Left lung (tissue), 10 donors: ENCODE measurements around the gene KCNE3. TPM values are rescaled to one million over a fixed set of nuclear protein-coding genes. Genes with fewer than 3 reads are reported as not detected.

ENCODE experiments used
- ATAC-seq: fragments of 200-7000 bp; cut with Tn5 transposase; one replicate; pipeline ENCODE4 v1.9.1; 2020; ENCODE audit warnings: moderate library complexity
- DNase-seq, 4 donors: peaks; one replicate each; pipeline ENCODE4 v3.0.0-alpha.2; 2013 to 2020
- H3K27ac ChIP-seq, 2 donors: fragments of 200-600 bp; sonication (generic) in 1 of 2; one replicate each; pipeline versions ENCODE4 v1.5.0 to v1.8.0; 2020 to 2021
- H3K27me3 ChIP-seq, 2 donors: fragments of 200-600 bp; sonication (generic) in 1 of 2; one replicate each; pipeline versions ENCODE4 v1.5.0 to v1.8.0; 2020 to 2021
- H3K36me3 ChIP-seq, 2 donors: fragments of 200-600 bp; sonication (generic) in 1 of 2; one replicate each; pipeline versions ENCODE4 v1.5.0 to v1.8.0; 2020 to 2021
- H3K4me1 ChIP-seq, 2 donors: fragments of 200-600 bp; one replicate each; pipeline ENCODE4 v1.8.0; 2021
- H3K4me3 ChIP-seq, 2 donors: fragments of 200-600 bp; sonication (generic) in 1 of 2; one replicate each; pipeline versions ENCODE4 v1.5.0 to v1.8.0; 2020 to 2021; ENCODE audit warnings: mild to moderate bottlenecking in 1 of 2
- H3K9me3 ChIP-seq, 2 donors: fragments of 200-600 bp; sonication (generic) in 1 of 2; one replicate each; pipeline versions ENCODE4 v1.5.0 to v1.8.0; 2020 to 2021
- CTCF ChIP-seq, 2 donors: fragments of 200-600 bp; sonication (generic) in 1 of 2; IDR thresholded peaks; one replicate each; pipeline versions ENCODE4 v1.5.0 to v1.8.0; 2021; ENCODE audit warnings: antibody characterized with exemption in 2 of 2
- intact Hi-C, 2 donors: fragments of 100-400 bp; cut with DNase I; formaldehyde crosslinking; loops; one replicate each; pipeline versions ENCODE4 v1.11.2 to v1.14.2; 2022
- polyA plus RNA-seq, 6 donors: library from polyadenylated mRNA; unstranded; fragments of 120-200 nt; gene quantifications; one replicate each; pipeline ENCODE4 v1.2.1, GENCODE V29; 2013; ENCODE audit not compliant: insufficient read length in 6 of 6
- total RNA-seq, 2 donors: library from RNA; stranded (reverse); fragmentation: NEBNext Ultra II Directional; extraction: Animal tissue kit (Norgen Biotek cat#: 25700); gene quantifications; one replicate each; pipeline ENCODE4 v1.2.1, GENCODE V29; 2021
- donor health status: DM: no; HTN: yes; CAD: no.
- donor health status: DM: no; HTN: no; CAD: no.

KCNE3 gene
- total and polyA plus RNA-seq, 8 donors: 9.7 to 26.6 (median 13.3) TPM

- intact Hi-C loops: no loop called here
- TF ChIP-seq CTCF (IDR thresholded peaks at IDR 0.05): no peak
- H3K9me3 ChIP-seq: no peaks in the 10 kb centered on the region
- DNase-seq (no peak), ATAC-seq (no peak)
- peak overlapping the region in 1 of 2 donors; percentile 99 for H3K27ac ChIP-seq
- H3K27me3 ChIP-seq: no peaks in the 10 kb centered on the region
- H3K4me3 ChIP-seq: no peak overlapping the region
- H3K4me1 ChIP-seq: peaks cover 6 to 19% of the 10 kb centered on the region in 2 donors
- no peaks in the 10 kb centered on the region for H3K36me3 ChIP-seq
These were observed 24.7 kb upstream of the KCNE3 start for GRCh38 chr11:74492084-74492483.

DNA sequence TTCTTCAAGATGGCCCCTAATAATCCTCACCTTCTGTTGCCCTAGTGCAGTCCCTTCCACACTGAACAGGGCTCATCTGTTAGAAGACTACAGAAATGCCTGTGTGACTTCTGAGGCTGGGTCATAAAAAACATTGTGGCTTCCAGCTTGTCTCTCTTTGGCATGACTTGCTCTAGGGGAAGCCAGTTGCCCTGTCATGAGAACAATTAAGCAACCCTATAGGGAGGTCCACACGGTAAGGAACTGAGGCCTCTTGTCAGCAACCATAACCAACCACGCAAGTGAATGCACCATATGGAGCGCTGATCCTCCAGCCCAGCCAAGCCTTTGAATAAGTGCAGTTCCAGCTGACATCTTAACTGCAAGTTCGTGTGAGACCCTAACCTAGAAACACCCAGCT lies 23.6 kb upstream of the KCNE3 start:
- no peak overlapping the region for H3K27ac ChIP-seq
- TF ChIP-seq CTCF (IDR thresholded peaks at IDR 0.05): no peak
- no peaks in the 10 kb centered on the region for H3K9me3 ChIP-seq
- intact Hi-C loops: no loop called here
- no peaks in the 10 kb centered on the region for H3K27me3 ChIP-seq
- DNase-seq: no peak
- ATAC-seq: no peak
- no peaks in the 10 kb centered on the region for H3K36me3 ChIP-seq
- no peak overlapping the region for H3K4me3 ChIP-seq
- peaks cover 6 to 19% of the 10 kb centered on the region in 2 donors for H3K4me1 ChIP-seq

DNA sequence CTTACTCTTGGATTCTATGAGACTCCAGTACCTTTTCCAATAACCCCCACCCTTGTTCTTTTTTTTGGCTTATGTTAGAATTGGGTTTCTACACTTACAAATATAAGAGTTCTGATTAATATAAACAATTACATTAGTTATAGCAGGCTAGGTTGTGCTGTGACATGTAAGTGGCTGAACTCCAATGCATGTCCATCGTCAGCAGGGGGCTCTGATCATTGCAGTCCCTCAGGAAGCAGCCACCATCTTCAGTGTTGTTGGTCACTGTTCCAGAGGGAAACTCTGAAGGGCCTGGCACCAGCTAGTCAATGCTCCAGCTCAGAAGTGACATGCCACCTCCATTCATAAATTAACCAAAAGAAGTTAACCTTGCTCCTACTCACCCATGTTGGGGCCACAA lies 20.5 kb upstream of the KCNE3 start:
- H3K36me3 ChIP-seq: no peaks in the 10 kb centered on the region
- no peak for TF ChIP-seq CTCF (IDR thresholded peaks at IDR 0.05)
- H3K9me3 ChIP-seq: no peaks in the 10 kb centered on the region
- peaks cover 0 to 9% of the 10 kb centered on the region in 2 donors for H3K4me1 ChIP-seq
- intact Hi-C loops: no loop called here
- no peak overlapping the region for H3K4me3 ChIP-seq
- no peaks in the 10 kb centered on the region for H3K27me3 ChIP-seq
- ATAC-seq (no peak), DNase-seq (no peak)
- no peak overlapping the region for H3K27ac ChIP-seq

DNA sequence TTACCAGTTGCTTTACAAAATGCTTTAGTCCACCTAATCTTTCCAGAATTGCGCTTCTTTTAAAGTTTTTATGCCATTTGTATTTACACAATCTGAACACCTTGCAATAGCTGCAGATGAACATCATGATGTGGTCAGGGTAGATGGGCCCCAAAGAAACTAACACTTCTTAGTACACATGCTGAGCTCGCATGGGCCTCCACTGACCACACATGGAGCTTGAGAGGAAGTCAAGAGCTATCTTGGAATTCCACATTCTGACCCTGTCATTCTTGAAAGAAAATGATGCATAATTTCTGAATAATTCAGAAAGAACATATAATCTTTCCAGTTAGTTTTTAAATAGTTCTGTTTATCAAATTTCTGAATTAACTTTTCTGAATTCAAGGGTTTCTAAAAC lies 18.5 kb upstream of the KCNE3 start:
- Histone ChIP-seq H3K9me3 (no peaks in the 10 kb centered on the region), H3K4me1 (no peaks in the 10 kb centered on the region), H3K36me3 (no peaks in the 10 kb centered on the region), H3K4me3 (no peak overlapping the region), H3K27ac (no peak overlapping the region), H3K27me3 (no peaks in the 10 kb centered on the region)
- TF ChIP-seq CTCF (IDR thresholded peaks at IDR 0.05): no peak
- ATAC-seq: no peak
- no peak for DNase-seq
- intact Hi-C loops: no loop called here

- TF ChIP-seq CTCF (IDR thresholded peaks at IDR 0.05): no peak
- Histone ChIP-seq H3K27me3 (no peaks in the 10 kb centered on the region), H3K4me1 (no peaks in the 10 kb centered on the region), H3K27ac (no peak overlapping the region), H3K4me3 (no peak overlapping the region), H3K9me3 (no peaks in the 10 kb centered on the region), H3K36me3 (no peaks in the 10 kb centered on the region)
- DNase-seq (no peak), ATAC-seq (no peak)
- intact Hi-C loops: no loop called here
These were observed 13.5 kb upstream of the KCNE3 start for GRCh38 chr11:74480688-74481417.
